DOHH2 (cell line): Measurements from ENCODE around the gene CEP78.

ENCODE experiments used
- CTCF ChIP-seq: fragments of 200-600 bp; sonication (generic); IDR thresholded peaks from one replicate; pipeline ENCODE4 v1.5.1; 2014; ENCODE audit warnings: antibody characterized with exemption, mild to moderate bottlenecking, low read depth, low read length; ENCODE audit not compliant: poor library complexity, severe bottlenecking
- EZH2phosphoT487 ChIP-seq: fragments of 200-600 bp; sonication (generic); IDR thresholded peaks from 2 replicates; pipeline ENCODE4 v1.6.1; 2017; ENCODE audit warnings: borderline replicate concordance, mild to moderate bottlenecking, antibody characterized with exemption, low read length, moderate library complexity, mixed read lengths

- TF ChIP-seq CTCF (no peak), EZH2phosphoT487 (no peak)
Observed at GRCh38 chr9:78314953-78315870, 79.3 kb downstream of the CEP78 start.
